Measurements from ENCODE around the gene FCMR.
"Not testable (repeated sequence)": the region's sequence is repeated elsewhere in the genome, so short reads cannot be mapped to it uniquely, and the experiment has no call there.

FCMR gene

DNA sequence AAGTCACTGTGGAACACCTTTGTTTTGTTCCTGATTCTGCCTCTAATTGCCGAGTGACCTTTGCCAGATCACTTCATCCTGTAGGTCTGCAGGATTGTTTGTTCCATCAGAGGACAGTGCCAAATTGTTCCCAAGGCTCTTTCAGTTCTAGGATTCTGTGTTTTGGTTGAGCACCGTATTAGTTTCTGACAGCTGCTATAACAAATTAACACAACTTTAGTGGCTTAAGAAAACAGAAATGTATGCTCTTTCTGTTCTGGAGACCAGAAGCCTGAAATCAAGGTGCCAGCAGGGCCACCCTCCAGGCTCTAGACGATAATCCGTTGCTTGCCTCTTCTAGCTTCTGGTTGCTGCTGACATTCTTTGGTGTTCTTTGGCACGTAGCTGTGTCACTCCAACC is 27.9 kb upstream of the FCMR start:
- DNase-seq, result no peak

DNA sequence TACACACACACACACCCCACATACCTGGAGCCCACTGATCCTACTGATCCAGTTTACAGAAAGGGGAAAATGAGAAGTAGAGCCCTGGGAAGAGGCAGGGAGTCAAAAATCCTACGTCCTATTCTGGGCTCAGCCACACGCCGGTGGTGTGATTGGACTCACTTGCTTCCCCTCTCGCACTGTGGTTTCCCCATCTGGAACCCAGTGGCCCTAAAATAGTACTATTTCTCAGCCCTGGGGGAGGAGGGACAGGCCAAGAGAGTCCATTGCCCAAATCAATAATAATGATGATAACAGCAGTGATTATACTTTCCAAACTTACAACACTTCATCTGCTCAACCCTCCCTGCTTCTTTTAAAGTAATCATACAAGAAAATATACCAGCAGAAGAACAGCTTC is 27.5 kb upstream of the FCMR start:
- no peak for DNase-seq

- no peak for DNase-seq
These were observed 25.5 kb upstream of the FCMR start for GRCh38 chr1:206947255-206947654.

- no peak for DNase-seq
These were observed 24.5 kb upstream of the FCMR start, which contains the start of gene PIGR for GRCh38 chr1:206946261-206946660. Gene PIGR, minus strand, starts transcription at chr1:206946466. Its CDS starts 5,935 bp downstream, at chr1:206940531.

- no peak for DNase-seq
These were observed 24.0 kb upstream of the FCMR start for GRCh38 chr1:206945779-206946178.

DNA sequence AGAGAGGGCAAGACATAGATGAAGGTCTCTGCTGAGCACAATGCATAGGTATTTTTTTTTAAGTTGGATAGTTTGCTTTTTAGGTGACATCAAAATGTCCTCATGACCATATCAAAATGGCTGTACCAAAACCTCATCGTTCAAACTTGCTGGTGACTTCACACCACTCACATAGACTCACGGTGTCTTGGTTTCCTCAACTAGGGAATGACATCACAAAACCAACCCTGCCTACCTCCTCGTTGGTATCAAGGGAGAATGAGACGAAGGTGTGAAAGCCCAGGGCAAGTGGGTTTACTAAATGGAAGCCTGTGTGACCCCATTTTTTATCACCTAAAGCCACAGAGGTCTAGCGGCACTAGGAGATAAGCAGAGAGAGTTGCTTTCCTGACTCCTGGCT is 23.0 kb upstream of the FCMR start:
- DNase-seq, result no peak

- DNase-seq, result no peak
These were observed 20.2 kb upstream of the FCMR start for GRCh38 chr1:206941766-206942418.

DNA sequence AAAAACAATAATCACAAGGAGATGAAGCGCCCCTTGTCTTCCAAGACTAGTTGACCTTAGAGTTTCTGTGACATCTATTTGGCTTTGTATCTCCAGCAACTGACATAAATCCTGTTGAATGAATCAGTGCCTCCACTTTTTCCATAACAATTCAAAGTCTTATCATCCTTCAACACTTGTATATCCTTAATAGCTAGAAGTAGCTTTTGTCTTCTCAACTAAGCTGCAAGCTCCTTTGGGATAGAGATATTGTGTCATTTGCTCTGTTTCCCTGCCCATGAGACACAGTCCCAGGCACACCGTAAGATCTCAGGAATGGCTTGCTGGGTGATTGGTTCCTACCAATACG is 18.8 kb upstream of the FCMR start:
- DNase-seq, result no peak

DNA sequence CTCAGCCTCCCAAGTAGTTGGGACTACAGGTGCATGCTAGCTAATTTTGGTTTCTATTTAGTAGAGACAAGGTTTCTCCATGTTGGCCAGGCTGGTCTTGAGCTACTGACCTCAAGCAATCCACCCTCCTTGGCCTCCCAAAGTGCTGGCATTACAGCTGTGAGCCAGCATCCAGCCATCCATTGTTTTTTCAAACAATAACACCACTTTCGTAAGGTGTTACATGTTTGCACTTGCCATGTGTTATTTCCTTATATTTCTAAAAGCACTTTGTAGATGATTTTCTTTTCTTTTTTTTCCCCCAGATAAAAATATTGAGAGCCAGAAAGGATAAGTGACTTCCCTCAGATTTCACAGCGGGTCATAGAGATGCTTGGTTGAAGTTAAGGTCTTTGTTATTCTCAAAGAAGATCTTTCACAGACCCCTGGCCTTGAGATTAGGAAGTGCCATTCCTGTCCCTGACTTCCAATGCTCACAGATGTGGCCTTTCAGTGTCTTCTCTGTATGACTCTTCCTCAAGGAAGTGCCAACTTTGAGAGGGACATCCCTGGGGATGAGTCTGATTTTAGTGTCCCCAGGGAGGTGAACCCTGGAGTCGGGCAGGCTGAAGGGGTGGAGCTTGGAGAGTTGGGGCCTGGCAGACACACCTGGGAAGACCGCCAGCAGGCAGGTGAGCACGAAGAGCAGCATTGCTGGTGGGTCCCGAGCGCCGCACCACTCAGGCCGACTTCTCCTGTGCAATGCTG is 18.3 kb upstream of the FCMR start:
- DNase-seq, result no peak

DNA sequence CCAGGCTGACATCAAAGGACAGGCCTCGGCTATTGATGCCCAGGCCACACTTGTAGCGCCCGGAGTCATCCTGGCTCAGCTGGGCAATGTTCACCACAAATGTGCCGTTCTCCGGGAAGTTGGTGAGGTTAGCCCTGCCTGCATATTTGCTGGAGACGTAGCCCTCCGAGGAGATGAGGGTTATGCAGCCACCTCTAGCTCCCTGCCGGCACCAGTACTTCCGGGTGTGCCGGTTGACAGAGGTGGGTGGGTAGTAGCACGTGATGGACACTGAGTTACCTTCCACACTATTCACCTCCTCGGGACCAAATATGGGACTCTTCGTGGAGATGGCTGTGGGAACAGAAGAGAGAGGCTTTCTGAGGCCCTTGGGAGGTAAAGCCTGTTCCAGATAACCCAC is 17.4 kb upstream of the FCMR start:
- DNase-seq, result no peak

GRCh38 chr1:206937425-206937824 is 15.7 kb upstream of the FCMR start:
- DNase-seq, result no peak

DNA sequence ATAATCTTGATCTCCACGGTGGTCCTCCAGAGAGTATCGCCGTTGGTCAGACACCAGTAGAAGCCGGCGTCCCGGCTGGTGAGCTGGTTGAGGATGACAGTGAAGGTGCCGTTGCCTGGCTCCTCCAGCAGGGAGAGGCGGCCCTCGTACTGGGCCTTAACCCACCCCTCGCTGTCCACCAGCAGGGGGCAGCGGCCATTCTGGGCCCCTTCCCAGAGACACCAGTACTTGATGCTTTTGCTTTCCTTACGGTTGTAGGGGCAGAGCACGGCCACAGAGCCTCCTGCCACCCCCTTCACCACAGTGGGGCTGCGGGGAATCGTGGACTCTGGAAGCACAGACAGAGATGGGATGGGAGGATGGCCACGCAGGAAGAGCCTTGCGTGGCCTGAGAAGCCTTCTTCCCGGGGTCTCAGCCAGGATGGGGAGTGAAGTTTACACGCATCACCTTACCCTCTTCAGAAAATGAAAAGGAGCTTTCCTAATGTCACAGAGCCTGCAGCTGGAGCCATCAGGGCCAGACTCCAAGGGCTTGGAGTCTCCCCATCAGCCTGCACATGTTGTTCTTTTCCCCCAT is 13.8 kb upstream of the FCMR start:
- peak; percentile 75 to 76 for DNase-seq

- DNase-seq, result peak; percentile 80 to 82
These were observed 11.7 kb upstream of the FCMR start for GRCh38 chr1:206933333-206933945.

DNA sequence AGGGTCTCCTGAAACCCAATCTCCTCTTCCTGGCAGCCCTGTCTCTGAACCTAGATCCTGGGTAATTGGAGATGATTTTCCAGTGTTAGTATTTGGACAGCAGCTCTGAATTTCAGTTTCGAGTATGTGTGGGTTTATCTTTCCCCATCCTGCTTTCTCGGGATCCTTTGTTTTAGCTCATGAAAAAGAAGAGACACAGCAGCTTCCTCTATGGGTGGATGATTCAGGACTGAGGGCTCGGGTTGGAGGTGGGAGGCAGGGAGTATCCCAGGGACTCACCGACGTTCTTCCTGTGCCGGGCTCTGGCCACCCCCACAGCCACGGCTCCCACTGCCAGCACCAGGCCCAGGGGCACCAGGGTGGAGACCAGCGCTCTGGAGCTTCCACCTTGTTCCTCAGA is 10.4 kb upstream of the FCMR start:
- no peak for DNase-seq

- DNase-seq, result no peak
These were observed 10.0 kb upstream of the FCMR start for GRCh38 chr1:206931709-206932108.

DNA sequence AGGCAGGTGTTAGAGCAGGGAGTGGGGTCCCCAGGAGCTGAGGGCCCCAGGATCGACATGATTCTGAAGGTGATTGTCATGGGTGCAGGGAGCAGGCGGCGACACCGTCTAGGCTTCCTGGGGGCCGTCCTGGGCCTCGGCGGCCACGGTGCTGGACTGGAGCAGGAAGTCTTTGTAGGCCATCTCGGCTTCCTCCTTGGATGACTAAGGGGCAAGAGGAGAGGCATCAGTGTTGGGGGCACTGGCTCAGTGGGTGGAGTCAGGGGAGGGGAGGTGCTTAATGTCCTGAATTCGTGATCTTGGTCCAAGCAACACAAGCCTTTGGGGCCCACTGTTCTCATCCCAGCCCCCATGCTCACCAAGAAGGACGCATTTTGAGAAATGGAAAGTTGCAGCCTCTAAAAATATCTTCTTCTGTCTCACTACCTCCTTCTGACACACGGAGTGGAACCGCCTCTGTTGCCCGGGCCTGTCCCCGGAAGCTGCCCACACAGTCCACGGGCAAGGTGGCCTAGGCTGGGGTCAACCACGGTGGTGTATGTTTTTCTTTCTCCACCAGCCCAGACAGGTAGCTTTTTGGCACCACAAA is 8.6 kb upstream of the FCMR start:
- DNase-seq, result peak; percentile 78

GRCh38 chr1:206929524-206929923 is 7.8 kb upstream of the FCMR start:
- no peak for DNase-seq

- no peak for DNase-seq
These were observed 4.5 kb upstream of the FCMR start for GRCh38 chr1:206926286-206926685.

- DNase-seq, result peak; percentile 76 to 78
These were observed 3.5 kb upstream of the FCMR start for GRCh38 chr1:206925106-206925736.

GRCh38 chr1:206924592-206925105 is 2.9 kb upstream of the FCMR start:
- DNase-seq, result peak in 1 of 2 experiments; percentile 65

- not testable (repeated sequence) for DNase-seq
These were observed 2.3 kb upstream of the FCMR start for GRCh38 chr1:206923961-206924557.
